HG03095 (cell line): ENCODE data around the gene ATG16L1.
"Not testable (repeated sequence)": the region's sequence is repeated elsewhere in the genome, so short reads cannot be mapped to it uniquely, and the experiment has no call there.

Experiments
- ATAC-seq: cut with Tn5 transposase; IDR thresholded peaks from one replicate; pipeline ENCODE4 v1.9.1; 2021; ENCODE audit warnings: moderate library complexity; ENCODE audit not compliant: unreplicated experiment

ATG16L1 gene

GRCh38 chr2:233328922-233329321 lies 77.4 kb downstream of the ATG16L1 start:
- ATAC-seq, result no peak

DNA sequence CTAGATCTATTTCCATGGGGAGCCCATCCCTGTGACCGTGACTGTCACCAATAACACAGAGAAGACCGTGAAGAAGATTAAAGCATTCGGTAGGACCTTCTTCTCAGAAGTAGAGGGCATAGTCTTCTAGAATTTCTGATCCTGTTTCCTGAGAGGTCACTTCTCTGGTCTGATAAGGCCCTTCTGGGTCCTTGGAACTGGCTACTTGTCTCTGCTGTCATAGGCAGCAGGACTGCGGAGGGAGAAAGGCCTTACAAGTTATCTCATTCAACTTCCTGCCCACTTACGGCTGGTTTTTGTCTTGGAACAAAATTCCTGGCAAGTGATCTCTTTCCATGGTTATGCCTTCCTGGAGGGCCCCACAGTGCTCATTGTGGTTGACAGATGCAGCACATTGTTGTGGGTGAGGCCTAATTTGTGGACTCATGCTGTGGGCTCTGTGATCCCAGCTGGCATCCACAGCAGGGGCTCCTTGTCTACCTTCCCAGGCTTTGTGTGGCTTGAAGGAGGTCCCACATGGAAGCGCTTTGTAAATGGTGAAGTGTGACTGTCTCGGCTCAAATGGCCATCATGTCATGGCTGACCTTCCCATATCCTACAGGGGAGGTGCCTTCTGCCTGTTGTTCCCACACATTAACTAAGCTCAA lies 78.1 kb downstream of the ATG16L1 start:
- no peak for ATAC-seq

DNA sequence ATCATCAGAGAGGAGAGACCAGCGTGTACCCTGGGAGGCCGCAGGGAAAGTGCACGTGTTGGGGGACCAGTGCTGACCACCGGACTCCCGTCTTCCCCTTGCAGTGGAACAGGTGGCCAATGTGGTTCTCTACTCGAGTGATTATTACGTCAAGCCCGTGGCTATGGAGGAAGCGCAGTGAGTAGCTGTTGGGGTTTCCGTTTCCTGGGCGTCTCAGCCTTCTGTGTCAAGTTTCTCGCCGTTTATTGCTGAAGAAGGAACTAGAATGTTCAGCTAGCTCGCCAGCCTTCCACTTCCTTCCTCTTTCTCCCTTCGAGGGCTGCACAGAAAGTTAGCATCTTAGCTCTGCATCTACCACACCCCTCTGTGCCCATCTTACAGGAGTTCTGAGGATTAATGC lies 80.1 kb downstream of the ATG16L1 start:
- ATAC-seq, result peak; percentile 89

DNA sequence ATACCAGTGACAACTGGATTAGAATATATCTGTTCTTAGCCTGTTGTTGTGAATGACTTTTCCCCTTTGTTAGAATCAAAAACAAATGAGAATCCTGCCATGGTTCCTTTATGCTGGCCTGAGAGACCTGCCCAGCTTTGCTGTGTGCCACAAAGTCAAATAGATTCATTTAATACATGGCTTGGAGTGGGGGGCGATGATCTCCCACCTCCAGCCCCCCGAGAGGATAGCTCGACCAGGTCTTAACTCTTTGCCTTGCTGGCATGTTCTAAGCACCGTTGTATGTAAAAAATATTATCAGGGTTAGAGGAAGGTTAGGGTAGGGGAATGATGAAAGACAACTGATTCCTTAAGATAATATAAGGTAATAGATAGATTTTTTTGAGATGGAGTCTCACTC lies 80.7 kb downstream of the ATG16L1 start:
- ATAC-seq, result no peak

DNA sequence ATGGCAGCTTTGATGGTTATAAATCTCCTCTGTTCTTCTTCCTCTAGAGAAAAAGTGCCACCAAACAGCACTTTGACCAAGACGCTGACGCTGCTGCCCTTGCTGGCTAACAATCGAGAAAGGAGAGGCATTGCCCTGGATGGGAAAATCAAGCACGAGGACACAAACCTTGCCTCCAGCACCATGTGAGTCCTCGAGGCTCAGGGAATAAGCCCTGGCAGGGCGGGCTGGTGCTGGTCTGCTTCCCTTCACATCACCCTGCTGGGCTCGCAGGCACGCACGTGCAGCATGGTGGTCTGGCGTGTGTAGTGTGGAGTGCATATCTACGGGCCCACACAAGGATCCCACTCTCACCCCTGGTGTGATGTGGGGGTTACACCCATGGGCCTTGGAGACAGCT lies 83.4 kb downstream of the ATG16L1 start:
- no peak for ATAC-seq

DNA sequence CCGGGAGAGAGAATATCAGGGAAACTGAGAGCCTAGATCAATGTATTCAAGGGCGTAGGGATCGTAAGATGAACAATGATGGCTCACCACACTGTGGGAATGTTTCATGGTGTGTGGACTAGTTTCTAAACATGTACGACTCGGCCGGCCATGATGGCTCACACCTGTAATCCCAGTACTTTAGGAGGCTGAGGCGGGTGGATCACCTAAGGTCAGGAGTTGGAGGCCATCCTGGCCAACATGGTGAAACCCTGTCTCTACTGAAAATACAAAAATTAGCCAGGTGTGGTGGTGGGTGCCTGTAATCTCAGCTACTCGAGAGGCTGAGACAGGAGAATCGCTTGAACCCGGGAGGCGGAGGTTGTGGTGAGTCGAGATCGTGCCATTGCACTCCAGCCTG lies 84.6 kb downstream of the ATG16L1 start:
- ATAC-seq, result not testable (repeated sequence)

DNA sequence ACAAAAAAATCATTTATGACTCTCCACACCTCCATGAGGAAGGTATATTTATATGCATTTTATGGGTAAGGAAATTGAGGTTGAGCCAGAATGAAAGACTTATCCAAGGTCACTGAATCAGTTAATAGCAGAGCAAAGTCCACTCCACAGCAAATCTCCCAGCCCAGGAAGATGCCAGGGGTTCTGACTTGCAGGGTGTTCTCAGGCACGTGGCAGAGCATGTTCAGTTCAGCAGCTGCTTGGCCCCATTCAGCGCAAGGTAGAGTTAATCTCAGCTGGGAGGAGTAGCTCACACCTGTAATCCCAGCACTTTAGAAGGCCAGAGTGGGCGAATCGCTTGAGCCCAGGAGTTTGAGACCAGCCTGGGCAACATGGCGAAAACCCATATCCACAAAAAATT lies 85.1 kb downstream of the ATG16L1 start:
- no peak for ATAC-seq

DNA sequence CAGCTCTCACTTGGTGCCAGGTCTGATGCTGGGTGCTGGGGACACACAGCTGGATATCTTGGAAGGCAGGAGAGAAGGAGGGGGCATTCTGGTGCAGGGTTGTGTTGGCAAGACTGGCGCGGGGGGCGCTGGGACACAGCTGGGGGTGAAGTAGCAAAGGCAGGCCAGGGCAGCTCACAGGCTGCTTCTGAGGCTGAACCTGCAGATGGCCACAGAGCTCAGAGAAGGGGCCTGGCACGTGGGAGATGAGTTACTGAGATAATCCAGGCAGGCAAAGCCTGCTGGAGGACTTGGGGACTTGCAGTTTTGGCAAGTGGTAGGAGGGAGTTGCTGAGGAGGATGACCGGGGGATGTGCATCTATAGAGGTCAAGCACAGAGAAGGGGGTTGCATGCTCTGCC lies 86.6 kb downstream of the ATG16L1 start:
- ATAC-seq, result no peak

DNA sequence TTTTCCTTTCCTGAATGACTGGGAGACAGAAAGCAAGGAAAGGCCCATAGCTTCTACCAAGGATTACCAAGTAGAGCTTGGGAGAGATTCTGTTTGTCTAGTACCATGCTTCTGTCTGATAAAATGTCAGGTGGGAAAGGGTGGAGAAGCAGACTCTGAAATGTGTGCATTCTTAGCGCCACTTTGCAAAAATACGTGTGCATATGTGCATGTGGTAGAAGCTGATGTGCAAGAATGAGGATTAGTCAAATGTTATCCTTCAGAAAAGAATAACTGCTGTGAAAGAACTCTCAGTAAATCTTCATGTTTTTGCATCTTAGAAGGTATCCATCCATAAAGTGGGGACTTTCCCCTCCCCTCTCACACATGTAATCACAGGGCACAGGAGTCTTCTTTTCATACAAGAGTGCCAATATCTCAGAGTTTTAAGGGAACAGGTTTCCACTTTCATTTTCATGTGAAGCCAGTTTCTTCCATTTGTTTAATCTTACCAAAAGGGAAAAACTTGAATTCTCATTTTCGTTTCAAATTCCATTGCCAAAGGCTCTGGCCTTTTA lies 87.4 kb downstream of the ATG16L1 start:
- ATAC-seq, result no peak

- ATAC-seq, result no peak
Observed at GRCh38 chr2:233339427-233339826, 88.0 kb downstream of the ATG16L1 start.

DNA sequence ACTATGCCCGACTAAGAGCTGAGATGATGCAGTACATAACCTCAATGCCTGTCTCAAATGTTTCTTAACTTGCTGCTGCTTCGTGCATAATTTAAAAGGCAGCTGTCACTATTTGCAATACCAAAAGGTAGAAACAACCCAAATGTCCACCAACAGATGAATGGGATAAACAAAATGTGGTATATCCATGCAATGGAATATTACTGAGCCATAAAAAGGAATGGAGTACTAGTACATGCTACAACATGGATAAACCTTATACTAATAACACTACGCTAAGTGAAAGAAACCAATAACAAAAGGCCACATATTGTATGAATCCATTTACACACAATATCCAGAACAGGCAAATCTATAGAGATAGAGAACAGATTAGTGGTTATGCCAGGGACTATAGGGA lies 89.8 kb downstream of the ATG16L1 start:
- ATAC-seq, result no peak

DNA sequence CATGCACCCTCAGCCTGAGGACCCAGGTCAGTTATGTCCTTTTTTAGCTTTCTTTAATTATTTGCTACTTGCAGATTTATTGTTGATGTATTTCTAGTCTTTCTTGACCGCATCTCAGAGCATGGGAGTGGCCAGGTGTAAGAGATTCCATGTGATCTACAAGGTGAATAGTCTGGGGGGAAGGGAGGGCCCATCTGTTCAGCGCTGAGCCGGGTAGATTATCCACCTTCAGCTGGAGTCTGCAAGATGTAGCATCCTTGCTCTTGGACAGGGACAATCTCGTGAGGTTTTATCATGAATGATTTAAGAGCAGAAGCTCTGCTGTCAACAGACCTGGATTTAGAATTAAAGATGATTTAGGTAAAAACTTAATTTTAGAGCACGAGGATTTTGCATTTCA lies 90.8 kb downstream of the ATG16L1 start:
- ATAC-seq, result no peak

- ATAC-seq, result no peak
Observed at GRCh38 chr2:233343171-233343705, 91.8 kb downstream of the ATG16L1 start.
